Effector memory CD4-positive, alpha-beta T cell (primary cell): ENCODE measurements around the gene SAMD7.

ENCODE experiments used
- DNase-seq, 3 donors: peaks; one replicate each; pipeline ENCODE4 v3.0.0-alpha.2; 2020
- H3K27ac ChIP-seq: 2 replicates; pipeline ENCODE4 v1.7.0; 2013; ENCODE audit warnings: mild to moderate bottlenecking, low read length, moderate library complexity; ENCODE audit not compliant: insufficient read depth, poor library complexity, severe bottlenecking
- H3K27me3 ChIP-seq: replicated peaks from 2 replicates; pipeline ENCODE4 v1.7.0; 2013; ENCODE audit warnings: mild to moderate bottlenecking, low read length; ENCODE audit not compliant: insufficient read depth, control insufficient read depth, poor library complexity, severe bottlenecking
- H3K36me3 ChIP-seq: 2 replicates; pipeline ENCODE4 v1.7.0; 2013; ENCODE audit warnings: mild to moderate bottlenecking, low read length, moderate library complexity; ENCODE audit not compliant: control insufficient read depth, insufficient read depth
- H3K4me1 ChIP-seq: 2 replicates; pipeline ENCODE4 v1.7.0; 2013; ENCODE audit warnings: low read length, mild to moderate bottlenecking; ENCODE audit not compliant: control insufficient read depth, insufficient read depth, poor library complexity, severe bottlenecking
- H3K4me3 ChIP-seq: 2 replicates; pipeline ENCODE4 v1.7.0; 2013; ENCODE audit warnings: low read length, low read depth, mild to moderate bottlenecking; ENCODE audit not compliant: insufficient read depth, poor library complexity, severe bottlenecking
- H3K9me3 ChIP-seq: 2 replicates; pipeline ENCODE4 v1.7.0; 2013; ENCODE audit warnings: mild to moderate bottlenecking, low read length, moderate library complexity; ENCODE audit not compliant: control insufficient read depth

Gene SAMD7

DNA sequence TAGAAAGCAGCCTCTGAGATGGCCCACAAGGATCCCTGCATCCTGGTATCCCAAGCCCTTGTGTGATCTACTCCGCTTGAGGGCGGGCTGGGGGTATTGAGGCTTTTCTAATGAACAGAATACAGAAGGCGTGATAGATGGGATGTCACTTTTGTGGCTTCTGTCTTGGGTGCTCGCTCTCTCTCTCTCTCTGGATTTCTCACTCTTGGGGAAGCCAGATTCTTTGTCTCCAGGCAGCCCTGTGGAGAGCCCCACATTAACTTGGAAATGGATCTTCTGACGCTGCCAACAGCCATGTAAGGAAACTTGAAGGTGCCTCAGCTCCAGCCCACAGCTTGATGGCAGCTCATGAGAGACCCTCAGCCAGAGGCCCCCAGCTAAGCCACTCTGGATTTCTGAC is 28.4 kb downstream of the SAMD7 start:
- H3K9me3 ChIP-seq: no peaks in the 10 kb centered on the region
- DNase-seq: no peak
- no peaks in the 10 kb centered on the region for H3K36me3 ChIP-seq
- H3K27me3 ChIP-seq: no peaks in the 10 kb centered on the region
- H3K27ac ChIP-seq: no peak overlapping the region
- H3K4me1 ChIP-seq: no peaks in the 10 kb centered on the region
- no peak overlapping the region for H3K4me3 ChIP-seq

DNA sequence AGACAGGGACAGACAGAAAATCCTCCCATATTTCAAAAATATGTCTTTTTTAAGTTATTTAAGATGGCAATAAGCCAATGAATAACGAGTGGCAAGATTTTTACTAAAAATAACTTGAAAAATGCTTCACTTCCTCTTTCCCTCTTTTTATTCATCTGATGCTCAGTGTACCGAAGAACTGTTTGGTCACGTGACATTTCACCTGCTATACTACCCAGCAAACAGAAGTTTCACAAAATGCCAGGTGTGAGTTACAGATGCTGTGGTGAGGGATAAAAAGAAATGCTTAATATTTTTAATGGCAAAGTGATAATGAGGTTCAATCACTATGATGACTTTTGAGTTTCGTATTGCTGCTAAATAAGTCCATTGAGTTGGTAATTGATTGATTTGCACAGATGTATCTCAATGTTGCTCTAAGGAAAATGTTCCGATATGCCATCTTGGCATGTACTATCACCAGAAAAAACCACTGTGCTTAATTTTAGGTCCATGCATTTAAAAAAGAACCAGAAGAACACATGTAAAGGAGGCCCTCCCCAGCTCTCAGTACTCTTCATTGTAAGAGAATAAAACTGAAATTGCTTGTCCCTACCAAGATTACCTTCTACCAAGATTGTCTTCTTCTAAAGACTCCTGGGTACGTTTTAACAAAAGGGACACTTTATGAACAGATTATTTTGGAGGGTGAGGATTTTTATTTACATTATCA is 29.3 kb downstream of the SAMD7 start:
- H3K27ac ChIP-seq: no peak overlapping the region

DNA sequence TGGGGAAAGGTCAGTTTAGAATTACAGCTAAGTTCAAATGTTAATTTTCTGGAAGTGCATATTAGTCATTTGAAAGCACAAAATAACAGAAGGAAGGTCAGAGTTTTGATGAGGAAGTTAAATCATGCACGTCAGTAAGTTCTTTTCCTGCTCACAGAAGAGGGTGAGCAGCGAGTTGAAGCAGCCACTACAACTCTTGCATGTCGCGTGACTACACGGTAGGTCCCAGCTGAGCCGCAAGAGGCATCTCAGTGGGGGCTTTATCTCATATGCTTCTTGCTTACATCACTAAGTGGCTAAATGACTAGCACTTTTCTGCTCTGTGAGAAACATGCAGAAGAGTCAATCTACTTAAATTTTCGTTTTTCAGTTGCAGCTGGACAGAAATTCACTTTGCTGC is 33.9 kb downstream of the SAMD7 start:
- Histone ChIP-seq H3K9me3 (no peaks in the 10 kb centered on the region), H3K4me3 (no peak overlapping the region), H3K27me3 (no peaks in the 10 kb centered on the region), H3K4me1 (no peaks in the 10 kb centered on the region), H3K36me3 (no peaks in the 10 kb centered on the region), H3K27ac (no peak overlapping the region)
- DNase-seq: no peak

More for the DNA sequence above, 29.3 kb downstream of the SAMD7 start:
- Histone ChIP-seq H3K36me3 (no peaks in the 10 kb centered on the region), H3K4me3 (no peak overlapping the region), H3K9me3 (no peaks in the 10 kb centered on the region), H3K27me3 (no peaks in the 10 kb centered on the region), H3K4me1 (no peaks in the 10 kb centered on the region)
- no peak for DNase-seq

DNA sequence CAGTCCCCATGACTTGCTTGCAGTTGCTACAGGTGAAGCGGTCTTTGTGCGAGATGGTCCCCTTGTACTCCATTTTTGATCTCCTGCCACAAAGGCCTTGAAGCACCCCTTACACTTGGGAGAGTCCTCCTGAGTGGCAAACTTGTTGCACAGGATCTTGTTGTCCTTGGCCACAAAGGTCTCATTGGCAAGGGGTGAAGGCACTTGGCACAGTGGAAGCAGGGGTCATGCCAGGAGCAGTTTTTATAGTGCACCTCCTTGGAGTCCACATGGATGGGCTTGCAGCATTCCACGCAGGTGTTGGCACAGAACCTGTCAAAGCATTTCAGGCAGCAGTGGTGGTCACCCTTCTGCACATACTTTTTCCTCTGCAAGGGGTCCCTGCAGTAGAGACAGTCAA is 35.0 kb downstream of the SAMD7 start:
- no peak for DNase-seq
- no peaks in the 10 kb centered on the region for H3K4me1 ChIP-seq
- H3K4me3 ChIP-seq: no peak overlapping the region
- no peaks in the 10 kb centered on the region for H3K27me3 ChIP-seq
- H3K36me3 ChIP-seq: no peaks in the 10 kb centered on the region
- no peak overlapping the region for H3K27ac ChIP-seq
- no peaks in the 10 kb centered on the region for H3K9me3 ChIP-seq

DNA sequence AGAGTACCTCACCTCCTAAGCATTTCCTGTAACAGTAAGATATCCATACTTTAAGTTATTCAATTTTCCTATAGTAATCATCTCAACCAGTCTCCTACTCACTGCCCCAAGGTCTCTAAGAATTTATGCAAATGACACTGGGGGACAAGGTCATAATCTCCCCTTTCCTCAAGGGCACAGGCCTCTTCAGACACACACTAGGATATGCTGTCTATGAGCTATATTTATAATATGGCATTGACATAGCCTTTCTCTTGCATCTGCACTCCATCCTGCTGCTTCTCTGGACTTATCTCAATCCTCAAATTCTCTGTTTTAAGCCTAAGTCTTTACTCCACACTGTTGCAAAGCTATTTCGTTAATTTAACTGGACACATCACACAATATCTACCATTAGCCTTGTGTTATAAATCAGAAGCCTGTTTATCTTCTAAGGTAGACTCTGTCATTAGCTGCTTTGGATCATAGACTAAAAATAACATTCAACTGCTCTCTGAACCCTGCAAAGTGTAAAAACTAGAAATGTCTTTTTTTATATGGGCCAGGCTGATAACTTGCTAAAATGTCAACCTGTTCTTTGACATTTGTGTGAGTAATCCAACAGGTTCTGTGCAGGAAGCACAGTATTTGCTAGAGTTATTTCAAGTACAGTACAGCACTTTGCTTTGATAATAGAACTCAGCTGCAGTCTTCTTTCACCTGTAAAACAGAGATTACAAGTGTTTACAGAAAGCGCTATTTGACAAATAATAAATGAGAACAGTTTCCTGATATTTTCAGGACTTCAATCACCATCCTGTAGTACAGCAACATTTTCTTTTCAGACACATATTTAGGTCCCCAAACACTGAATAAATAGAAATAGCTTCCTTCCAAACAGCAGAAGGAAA is 37.4 kb downstream of the SAMD7 start:
- no peaks in the 10 kb centered on the region for H3K4me1 ChIP-seq
- no peak overlapping the region for H3K4me3 ChIP-seq
- no peaks in the 10 kb centered on the region for H3K36me3 ChIP-seq
- no peak for DNase-seq
- no peaks in the 10 kb centered on the region for H3K9me3 ChIP-seq
- no peaks in the 10 kb centered on the region for H3K27me3 ChIP-seq
- H3K27ac ChIP-seq: no peak overlapping the region

DNA sequence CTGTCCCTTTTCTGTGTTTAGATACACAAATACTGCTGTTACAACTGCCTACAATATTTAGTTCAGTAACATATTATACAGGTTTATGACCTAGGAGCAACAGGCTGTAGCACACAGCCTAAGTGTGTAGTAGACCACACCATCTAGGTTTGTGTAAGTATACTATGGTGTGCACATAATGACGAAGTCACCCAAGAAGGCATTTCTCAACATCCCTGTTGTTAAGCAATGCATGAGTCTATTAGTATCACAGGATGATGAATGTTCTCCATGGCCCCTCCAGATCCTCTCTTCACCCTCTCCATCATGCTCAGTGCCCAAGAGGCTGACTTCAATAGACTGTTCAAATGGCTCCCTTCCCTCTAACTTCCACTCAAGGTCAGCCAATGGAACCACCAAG is 40.7 kb downstream of the SAMD7 start:
- H3K4me1 ChIP-seq: no peaks in the 10 kb centered on the region
- H3K27me3 ChIP-seq: no peaks in the 10 kb centered on the region
- H3K9me3 ChIP-seq: no peaks in the 10 kb centered on the region
- no peak overlapping the region for H3K4me3 ChIP-seq
- H3K36me3 ChIP-seq: no peaks in the 10 kb centered on the region
- no peak overlapping the region for H3K27ac ChIP-seq
- DNase-seq: no peak

DNA sequence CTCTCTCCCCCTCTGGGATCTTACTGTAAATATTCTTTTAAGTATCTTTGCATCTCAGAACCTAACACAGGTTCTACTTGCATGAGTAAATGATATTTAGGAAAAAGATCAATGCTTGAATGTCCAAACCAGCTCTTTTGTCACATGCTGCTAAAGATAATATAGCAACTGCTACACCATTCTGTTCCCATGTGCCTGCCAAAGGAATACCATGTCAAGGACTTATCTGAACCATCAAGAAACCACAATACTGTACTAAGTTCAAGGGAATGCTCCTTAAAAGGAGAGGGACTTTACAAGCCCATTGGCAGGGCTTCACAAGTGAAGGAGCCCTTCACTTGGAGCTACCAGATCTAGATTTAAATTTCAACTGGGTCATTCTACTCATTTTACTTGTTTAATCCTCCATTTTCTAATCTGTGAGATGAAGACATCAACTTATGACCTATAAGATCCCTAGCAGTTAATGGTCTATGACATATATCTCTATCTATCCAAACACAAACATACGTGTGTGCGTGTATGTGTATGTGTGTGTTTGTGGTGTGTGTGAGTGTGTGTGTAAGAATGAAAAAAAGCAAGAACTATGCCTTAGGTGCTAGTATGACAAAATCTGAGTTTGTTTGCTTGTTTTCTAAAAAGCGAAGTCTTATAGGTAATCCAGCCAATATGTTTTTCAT is 42.2 kb downstream of the SAMD7 start:
- no peaks in the 10 kb centered on the region for H3K36me3 ChIP-seq
- H3K4me3 ChIP-seq: no peak overlapping the region
- H3K9me3 ChIP-seq: no peaks in the 10 kb centered on the region
- no peaks in the 10 kb centered on the region for H3K27me3 ChIP-seq
- no peak overlapping the region for H3K27ac ChIP-seq
- no peaks in the 10 kb centered on the region for H3K4me1 ChIP-seq
- DNase-seq: no peak

DNA sequence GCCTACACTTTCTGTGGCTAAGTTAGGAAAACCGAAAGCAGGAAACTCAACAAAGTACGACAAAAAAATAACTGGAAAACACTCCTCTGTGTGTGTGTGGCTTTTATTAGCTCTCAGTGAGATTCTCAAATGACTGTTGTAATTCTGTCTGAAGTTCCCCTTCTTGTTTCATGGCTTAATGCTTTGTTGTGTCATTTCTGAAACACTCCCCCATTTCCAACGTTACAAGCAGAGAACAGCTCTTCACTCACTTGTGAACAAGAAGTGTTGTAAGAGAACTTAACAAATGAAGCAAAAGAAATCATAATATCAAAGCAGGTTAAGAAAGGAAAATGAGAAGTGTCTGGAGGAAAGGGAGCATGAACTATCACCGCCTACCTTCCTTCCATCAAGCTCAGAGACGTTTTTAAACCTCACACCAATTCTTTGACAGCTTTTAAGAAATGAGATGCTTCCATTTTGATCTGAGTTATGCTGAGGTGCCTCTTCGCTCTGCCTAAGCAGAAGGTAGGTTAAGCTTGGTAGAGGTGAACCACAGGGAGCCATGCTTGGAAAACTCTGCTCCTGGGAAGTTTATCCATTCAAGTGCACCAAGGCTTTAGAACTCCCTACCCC is 42.9 kb downstream of the SAMD7 start:
- Histone ChIP-seq H3K27ac (no peak overlapping the region), H3K36me3 (no peaks in the 10 kb centered on the region), H3K9me3 (no peaks in the 10 kb centered on the region), H3K4me1 (no peaks in the 10 kb centered on the region), H3K4me3 (no peak overlapping the region), H3K27me3 (no peaks in the 10 kb centered on the region)
- DNase-seq: no peak

DNA sequence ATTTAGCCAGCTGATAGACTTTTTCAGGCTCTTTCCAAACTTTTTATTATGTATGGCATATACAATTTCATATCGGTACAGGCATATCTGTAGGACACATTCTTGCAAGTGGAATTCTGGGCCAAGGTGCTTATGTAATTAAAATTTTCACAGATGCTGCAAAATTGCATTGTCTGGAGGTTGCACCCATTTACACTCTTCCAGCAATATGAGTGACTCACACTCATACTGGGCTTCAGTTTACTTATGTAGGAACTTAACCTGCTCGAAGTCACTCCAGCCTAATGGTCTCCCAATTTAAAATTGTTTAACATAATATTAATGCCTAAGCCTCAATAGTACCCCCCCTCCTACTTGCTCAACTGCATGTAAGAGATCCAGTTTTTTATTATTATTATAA is 44.0 kb downstream of the SAMD7 start:
- no peak overlapping the region for H3K27ac ChIP-seq
- H3K9me3 ChIP-seq: no peaks in the 10 kb centered on the region
- H3K4me1 ChIP-seq: no peaks in the 10 kb centered on the region

More for the DNA sequence above, 44.0 kb downstream of the SAMD7 start:
- no peaks in the 10 kb centered on the region for H3K27me3 ChIP-seq
- no peak for DNase-seq
- no peaks in the 10 kb centered on the region for H3K36me3 ChIP-seq
- no peak overlapping the region for H3K4me3 ChIP-seq
